SU-DHL-6 (cell line): ENCODE measurements around the gene YAF2.

Experiments
- EZH2phosphoT487 ChIP-seq: fragments of 200-600 bp; sonication (generic), shearing (Covaris generic); conservative IDR thresholded peaks from 2 replicates; pipeline ENCODE4 v1.6.1; 2018; ENCODE audit warnings: mild to moderate bottlenecking, antibody characterized with exemption, low read length, moderate library complexity, mixed read lengths
- TF ChIP-seq, protein P1 (sequence below): fragments of 200-600 bp; sonication (generic); IDR thresholded peaks from one replicate; pipeline ENCODE4 v1.5.1; 2017; ENCODE audit warnings: antibody characterized with exemption, mild to moderate bottlenecking, low read length, moderate library complexity; ENCODE audit not compliant: insufficient read depth, poor library complexity, severe bottlenecking

DNA sequence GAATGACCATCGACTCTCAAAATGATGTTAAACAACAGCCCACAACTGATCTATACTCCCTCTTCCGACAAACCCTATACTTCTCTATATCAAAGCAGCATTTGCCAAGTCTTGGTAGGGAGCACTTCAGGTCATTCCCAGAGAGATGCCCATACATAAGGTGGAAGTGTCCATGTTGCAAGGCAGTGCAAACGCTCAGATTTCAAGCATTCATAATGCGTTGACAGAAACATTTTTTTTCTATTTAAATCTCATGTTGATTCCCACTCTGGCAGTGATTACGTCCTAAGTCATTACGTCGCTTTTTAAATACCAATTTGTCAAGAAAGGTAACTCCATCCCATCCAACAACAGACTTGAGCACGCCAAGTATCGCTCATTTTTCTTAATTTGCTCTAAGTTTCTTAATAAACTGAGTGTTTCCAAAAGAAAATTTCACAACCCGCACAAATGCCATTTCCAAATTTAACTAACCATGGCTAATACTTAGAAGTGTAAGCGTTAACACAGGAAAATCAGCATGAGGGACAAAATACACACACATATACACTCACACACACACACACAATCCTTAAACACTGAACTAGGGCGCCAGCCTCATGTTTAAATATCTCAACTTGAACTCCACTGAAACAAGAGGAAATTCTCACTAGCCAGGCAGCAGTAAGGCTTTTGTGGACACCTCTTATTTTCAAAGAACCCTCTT, 94.4 kb downstream of the YAF2 start:
- no peak for TF ChIP-seq EZH2phosphoT487
- TF ChIP-seq, protein P1, sequence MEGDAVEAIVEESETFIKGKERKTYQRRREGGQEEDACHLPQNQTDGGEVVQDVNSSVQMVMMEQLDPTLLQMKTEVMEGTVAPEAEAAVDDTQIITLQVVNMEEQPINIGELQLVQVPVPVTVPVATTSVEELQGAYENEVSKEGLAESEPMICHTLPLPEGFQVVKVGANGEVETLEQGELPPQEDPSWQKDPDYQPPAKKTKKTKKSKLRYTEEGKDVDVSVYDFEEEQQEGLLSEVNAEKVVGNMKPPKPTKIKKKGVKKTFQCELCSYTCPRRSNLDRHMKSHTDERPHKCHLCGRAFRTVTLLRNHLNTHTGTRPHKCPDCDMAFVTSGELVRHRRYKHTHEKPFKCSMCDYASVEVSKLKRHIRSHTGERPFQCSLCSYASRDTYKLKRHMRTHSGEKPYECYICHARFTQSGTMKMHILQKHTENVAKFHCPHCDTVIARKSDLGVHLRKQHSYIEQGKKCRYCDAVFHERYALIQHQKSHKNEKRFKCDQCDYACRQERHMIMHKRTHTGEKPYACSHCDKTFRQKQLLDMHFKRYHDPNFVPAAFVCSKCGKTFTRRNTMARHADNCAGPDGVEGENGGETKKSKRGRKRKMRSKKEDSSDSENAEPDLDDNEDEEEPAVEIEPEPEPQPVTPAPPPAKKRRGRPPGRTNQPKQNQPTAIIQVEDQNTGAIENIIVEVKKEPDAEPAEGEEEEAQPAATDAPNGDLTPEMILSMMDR, result no peak
